GM18519 (cell line): ENCODE data around the gene F2R.
"Not testable (repeated sequence)": the region's sequence is repeated elsewhere in the genome, so short reads cannot be mapped to it uniquely, and the experiment has no call there.

Source experiments
- ATAC-seq: cut with Tn5 transposase; IDR thresholded peaks from one replicate; pipeline ENCODE4 v1.9.1; 2021; ENCODE audit warnings: mild to moderate bottlenecking, moderate library complexity; ENCODE audit not compliant: unreplicated experiment, low FRiP score

F2R gene

DNA sequence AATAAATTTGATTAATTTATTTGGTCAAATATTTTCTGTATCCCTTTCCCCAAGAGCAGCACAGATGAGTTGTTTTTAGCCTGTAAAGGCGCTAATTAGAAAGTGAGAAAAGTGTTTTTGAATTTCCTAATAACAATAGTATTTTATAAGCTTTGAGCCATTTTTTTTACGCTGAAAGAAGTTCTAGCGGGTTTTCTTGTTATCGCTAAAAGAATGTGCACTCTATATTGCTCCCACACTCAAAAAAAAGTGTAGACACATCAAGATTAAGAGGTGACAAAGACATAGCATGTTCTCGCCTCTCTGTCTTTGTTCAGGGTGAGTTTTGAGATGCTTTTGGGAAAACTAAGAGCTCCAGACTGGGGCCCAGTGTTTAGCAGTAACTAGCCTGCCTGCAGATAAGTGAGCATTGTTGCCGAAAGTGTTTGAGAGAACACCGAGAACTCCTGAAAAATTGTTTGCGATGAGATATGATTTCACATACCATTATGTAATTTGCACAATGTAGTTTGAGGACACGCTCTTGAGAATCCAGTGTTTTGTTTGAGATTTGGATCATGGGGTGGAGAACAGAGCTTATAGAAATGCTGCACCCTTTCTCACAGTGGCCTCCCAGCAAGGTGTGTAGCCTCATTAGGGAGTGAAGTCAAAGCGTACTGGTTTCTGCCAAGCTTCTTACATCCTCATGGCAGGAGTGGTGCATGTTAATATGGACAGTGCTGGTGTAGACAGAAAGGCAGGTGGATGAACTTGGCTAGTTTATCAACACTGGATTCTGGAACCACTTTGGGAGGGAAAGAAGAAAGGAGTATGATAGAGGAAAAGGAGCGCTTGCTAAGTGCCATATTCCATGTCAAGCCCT lies 1.5 kb downstream of the F2R start:
- no peak for ATAC-seq

DNA sequence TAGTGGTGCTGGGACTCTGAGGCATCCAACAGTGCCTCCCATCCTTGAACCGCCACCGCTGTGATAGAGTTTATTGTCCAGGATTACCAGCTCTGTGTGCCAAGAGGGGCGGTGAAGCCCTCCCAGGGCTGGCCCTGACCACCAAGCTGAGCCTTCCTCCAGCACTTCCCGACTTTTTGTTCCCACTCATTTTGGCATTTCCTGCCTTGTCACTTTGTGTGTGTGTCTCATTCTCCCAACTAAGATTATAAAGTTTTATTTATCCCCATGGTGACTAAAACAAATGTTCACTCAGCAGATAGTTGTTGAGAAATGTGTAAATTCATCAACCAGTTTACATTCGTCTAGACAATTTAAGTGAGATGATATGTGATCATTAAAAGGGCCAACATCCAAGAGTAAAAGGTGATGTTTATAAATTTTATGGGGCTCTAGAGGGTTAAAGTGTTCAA lies 2.5 kb downstream of the F2R start:
- no peak for ATAC-seq

DNA sequence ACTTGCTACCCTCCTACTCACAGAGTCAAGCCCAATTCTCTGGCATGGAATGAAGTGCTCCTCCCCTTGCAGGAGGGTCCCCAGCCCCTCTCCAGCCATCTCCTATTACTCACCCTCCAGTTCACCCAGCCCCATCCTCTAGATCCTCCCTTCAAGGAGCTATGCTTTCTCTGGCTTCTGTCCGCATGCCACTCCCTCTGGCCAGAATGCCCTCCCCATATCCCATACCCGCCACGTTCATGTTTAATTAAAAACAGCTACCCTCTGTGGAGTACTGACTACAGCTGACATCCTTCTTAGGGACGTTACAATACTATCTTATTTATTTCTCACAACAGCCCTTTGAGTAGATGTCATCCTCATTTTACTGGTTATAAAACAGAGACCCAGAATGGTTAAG lies 3.0 kb downstream of the F2R start:
- no peak for ATAC-seq

DNA sequence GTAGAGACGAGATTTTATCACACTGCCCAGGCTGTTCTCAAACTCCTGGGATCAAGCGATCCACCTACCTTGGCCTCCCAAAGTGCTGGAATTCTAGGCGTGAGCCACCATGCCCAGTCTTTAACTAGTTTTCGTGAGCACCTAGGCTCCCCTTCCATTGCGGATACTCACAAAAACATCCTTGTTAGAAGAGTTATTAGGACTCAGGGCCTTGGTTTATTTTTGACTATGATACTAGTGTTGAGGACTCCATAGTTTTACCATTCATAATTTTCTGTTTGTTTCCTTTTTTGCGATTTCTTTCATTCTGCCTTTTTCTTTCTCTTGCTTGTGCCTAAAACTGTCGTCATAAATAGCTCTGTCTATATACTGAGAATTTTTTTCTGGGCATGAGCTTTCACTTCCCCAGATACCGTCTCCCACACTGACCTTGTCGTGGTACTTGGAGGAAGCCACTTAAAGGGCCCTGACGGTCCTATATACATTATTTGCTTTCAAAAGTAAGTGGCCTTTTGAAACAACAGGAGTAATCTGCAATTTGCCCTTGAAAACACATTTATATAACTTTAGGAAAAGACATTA lies 5.2 kb downstream of the F2R start:
- peak; percentile 83 for ATAC-seq

DNA sequence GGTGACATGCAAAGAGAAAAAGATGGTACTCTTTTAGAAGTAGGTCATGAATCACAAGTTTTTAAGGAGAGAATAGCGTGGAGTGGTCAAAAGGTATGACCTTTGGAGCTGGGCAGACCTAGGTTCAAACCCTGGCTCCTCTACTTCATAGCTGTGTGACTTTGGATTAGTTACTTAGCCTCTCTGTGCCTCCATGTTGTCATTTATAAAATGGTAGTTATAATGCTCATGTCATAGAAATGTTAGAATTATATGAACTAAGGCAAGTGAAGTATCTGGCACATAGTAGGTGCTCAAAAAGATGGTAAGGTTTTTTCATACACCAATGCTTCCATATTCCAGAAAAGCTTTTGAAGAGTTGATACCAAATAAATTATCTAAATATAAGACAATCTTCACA lies 7.3 kb downstream of the F2R start:
- ATAC-seq: no peak

DNA sequence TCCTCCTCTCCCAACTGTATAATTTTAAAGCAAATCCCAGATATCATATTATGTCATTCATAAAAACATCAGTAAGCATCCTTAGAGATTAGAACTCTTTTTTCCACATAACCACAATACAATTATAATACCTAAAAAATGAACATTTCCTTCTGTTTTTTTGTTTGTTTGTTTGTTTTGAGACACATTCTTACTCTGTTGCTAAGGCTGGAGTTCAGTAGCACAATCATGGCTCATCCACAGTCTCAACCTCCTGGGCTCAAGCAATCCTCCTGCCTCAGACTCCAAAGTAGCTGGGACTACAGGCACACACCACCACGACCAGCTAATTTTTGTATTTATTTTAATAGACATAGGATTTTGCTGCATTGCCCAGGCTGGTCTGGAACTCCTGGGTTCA lies 8.0 kb downstream of the F2R start:
- ATAC-seq: no peak

DNA sequence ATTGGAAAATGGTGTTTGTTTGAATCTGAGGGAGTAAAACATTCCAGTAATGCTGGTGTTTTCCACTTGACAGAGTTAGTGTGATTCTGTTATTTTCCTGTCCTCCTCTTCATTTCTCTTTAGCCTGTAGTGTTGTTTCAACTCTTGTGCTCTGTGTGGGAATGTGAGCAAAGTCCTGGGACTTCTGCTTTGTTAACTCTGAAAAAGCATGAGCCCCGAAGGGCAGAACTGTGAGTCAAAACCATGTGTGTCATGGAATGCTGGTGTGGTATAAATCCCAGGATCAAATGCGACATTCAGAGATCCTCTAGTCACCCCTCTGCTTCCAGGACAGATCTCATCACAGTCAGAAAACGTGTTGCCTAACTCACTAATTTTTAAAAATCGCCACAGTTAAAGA lies 8.9 kb downstream of the F2R start:
- ATAC-seq: no peak

DNA sequence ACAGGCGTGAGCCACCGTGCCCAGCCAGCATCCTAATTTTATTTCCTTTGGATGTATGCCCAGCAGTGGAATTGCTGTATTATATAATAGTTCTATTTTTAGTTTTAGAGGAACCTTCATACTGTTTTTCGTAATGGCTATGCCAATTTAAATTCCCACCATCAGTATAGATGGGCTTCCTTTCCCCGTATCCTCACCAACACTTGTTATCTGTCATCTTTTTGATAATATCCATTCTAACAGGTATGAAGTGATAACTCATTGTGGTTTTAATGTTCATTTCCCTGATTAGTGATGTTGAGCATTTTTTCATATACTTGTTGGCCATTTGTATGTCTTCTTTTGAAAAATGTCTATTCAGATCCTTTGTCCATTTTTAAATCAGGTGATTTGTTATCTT lies 13.0 kb downstream of the F2R start:
- ATAC-seq: no peak

DNA sequence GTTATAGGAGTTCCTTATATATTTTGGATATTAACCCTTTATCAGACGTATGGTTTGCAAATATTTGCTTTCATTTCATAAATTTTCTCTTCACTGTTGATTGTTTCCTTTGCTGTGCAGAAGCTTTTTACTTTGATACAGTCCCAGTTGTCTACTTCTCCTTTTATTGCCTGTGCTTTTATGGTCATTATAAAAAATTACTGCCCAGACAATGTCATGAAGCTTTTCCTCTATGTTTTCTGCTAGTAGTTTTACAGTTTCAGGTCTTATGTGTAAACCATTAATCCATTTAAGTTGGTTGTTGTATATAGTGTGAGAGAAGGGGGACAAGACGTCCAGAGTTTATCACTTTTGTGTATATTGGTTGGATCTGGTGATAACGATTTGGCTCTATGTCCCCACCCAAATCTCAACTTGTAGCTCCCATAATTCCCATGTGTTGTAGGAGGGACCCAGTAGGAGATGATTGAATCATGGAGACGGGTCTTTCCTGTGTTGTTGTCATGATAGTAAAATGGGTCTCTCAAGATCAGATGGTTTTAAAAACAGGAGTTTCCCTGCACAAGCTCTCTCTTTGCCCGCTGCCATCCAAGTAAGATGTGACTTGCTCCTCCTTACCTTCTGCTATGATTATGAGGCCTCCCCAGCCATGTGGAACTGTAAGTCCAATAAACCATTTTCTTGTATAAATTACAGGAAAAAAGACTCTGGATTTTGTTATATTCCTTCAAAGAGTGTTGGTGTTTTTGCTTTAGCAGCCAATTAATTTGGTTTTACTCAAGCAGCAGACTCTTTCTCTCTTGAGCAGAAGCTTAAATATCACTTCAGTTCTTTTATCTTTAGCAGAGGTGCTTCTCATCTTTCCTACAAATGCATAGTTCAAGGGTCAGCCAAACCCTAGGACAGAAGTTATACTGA lies 13.7 kb downstream of the F2R start:
- ATAC-seq: no peak

DNA sequence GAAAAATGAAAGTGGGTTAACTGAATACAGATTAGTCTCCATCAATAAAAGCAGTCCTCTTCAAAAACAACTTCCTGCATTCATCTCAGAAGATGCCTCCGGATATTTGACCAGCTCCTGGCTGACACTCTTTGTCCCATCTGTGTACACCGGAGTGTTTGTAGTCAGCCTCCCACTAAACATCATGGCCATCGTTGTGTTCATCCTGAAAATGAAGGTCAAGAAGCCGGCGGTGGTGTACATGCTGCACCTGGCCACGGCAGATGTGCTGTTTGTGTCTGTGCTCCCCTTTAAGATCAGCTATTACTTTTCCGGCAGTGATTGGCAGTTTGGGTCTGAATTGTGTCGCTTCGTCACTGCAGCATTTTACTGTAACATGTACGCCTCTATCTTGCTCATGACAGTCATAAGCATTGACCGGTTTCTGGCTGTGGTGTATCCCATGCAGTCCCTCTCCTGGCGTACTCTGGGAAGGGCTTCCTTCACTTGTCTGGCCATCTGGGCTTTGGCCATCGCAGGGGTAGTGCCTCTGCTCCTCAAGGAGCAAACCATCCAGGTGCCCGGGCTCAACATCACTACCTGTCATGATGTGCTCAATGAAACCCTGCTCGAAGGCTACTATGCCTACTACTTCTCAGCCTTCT lies 16.6 kb downstream of the F2R start:
- no peak for ATAC-seq

DNA sequence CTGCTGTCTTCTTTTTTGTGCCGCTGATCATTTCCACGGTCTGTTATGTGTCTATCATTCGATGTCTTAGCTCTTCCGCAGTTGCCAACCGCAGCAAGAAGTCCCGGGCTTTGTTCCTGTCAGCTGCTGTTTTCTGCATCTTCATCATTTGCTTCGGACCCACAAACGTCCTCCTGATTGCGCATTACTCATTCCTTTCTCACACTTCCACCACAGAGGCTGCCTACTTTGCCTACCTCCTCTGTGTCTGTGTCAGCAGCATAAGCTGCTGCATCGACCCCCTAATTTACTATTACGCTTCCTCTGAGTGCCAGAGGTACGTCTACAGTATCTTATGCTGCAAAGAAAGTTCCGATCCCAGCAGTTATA lies 17.1 kb downstream of the F2R start:
- no peak for ATAC-seq

DNA sequence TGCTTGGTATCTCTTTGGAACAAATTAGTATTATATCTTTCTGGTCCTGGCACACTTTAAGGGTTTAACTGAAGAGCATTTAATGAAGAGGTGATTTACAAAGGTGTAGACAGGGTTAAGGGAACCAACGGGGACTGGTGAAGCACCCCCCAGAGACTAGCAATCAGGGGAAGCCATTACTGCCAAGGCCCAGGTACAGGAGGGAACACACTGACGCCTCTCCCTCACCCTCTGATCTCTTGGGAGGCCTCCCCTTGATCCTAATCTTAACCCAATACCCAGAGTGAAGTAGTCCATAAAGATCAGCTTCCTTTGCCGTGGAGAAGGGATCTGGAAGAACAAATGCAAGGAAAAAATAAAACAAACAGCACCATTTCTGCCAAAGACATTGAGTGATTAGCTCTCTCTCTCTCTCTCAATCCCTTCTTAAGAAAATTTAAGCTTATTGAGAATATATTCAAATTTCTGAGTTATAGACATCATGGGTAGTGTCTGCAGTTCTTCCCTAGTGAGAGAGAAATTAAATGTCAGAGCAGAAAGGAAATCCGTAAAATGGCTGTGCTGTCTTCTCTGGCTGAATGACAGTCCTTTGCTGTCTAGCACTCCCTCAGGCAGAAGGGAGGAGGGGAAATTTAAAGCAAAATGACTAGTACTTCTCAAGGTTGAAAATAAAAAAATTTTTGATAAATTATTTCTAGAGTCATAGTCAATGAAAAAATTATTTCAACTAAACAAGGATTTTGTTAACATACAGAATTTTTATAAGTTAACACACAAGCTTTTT lies 20.0 kb downstream of the F2R start:
- ATAC-seq: no peak

DNA sequence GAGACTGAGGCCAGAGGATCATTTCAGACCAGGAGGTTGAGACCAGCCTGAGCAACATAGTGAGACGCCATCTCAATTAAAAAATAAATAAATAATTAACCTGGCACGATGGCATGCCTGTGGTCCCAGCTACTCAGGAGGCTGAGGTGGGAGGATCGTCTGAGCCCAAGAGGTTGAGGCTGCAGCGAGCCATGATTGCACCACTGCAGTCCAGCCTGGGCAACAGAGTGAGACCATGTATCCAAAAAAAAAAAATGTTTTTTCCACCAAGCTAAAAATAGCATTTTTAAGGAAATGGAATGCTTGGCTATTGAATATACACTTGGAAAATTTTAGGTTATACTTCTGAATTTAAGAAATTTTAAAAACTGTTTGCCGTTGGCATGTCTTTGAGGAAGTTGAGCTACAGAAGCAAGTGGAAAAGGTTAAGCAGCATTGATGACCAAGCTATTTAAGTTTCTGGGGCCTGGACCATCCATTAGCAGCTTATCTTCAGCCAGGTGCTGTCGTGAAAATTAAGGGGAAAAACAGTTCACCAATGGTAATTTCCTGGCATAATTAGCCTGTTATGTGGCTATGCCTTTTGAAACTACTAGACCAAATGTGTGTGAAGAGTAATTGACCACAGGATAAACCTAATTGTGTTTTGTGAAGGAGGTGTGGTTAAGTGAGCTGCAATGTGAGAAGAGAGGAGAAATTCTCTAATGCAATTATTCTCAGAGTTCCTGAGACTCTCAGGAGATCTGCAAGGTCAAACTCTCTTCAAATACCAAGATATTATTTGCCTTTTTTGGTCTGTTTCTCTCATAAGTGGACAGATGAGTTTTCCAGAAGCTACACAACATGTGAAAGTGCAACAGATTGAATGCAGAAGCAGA lies 21.0 kb downstream of the F2R start:
- peak; percentile 32 for ATAC-seq

DNA sequence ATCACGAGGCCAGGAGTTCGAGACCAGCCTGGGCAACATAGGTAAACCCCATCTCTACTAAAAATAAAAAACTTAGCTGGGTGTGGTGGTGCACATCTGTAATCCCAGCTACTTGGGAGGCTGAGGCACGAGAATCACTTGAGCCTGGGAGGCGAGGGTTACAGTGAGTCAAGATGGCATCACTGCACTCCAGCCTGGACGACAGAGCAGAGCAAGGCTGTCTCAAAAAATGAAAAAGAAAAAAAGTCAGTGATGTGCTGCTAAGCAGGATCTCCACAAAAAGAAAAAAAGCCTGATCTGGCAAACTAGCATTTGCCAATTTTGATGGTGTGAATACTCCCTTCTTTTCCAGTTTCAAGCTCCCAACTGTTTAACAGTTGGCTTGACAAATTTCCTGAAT lies 21.9 kb downstream of the F2R start:
- ATAC-seq: no peak

DNA sequence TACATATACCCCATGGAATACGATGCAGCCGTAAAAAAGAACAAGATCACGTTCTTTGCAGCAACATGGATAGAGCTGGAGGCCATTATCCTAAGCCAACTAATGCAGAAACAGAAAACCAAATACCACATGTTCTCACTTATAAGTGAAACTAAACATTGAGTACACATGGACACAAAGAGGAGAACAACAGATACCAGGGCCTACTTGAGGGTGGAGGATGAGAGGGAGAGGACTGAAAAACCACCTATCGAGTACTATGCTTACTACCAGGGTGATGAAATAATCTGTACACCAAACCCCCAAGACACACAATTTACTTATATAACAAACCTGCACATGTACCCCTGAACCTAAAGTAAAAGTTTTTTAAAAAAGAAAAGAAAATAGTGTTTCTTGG lies 25.6 kb downstream of the F2R start:
- ATAC-seq: not testable (repeated sequence)

DNA sequence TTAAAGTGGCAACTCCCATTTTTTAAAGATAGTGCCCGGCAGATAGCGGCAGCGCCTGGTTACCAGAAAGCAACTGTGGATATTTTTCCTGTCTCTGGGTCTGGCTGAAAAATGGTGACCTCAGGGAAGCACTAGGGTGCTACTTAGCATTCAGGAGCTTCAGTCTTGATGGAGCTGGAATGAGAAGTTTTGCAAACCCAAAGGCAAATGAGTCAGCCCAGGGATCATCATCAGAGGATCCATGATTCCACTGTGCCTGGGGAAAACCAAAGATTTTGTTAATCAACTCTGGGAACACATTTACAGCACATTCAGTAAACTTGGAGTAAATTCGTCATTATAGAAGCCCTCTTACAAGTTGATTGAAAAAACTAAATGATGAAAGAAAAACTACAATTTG lies 26.7 kb downstream of the F2R start:
- ATAC-seq: no peak

DNA sequence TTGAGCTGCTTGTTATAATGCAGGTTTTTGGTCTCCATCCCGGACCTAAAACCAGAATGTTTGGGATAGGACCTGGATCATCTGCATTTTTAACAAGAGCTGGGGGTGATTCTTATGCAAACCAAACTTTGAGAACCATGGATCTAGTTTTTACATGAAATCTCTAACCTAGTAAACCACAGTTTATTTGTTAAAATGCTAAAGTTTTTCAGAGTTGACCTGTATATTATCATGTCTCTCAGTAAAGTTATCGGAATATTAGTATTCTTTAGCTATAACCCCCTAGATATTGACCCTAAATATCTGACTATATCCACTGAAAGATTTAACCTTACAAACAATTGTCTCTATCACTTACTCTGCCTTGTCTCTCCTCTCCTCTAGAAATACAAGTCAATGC lies 28.7 kb downstream of the F2R start:
- ATAC-seq: no peak

DNA sequence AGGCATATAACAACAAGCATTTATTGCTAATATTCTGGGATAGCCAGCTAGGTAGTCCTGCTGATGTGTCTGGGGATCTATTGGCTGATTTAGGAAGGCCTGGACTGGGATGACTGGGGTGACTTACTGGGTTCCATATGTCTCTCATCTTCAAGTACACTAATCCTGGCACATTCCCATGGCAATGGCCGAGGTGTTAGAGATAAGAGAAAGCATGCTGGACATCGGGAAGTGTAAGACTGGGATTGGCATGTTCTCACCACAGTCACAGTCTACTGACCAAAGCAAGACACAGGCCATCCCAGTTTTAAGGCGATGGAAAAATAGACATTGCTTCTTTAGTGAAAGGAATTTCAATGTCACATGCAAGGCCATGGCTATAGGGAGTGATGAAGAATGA lies 29.7 kb downstream of the F2R start:
- ATAC-seq: no peak

DNA sequence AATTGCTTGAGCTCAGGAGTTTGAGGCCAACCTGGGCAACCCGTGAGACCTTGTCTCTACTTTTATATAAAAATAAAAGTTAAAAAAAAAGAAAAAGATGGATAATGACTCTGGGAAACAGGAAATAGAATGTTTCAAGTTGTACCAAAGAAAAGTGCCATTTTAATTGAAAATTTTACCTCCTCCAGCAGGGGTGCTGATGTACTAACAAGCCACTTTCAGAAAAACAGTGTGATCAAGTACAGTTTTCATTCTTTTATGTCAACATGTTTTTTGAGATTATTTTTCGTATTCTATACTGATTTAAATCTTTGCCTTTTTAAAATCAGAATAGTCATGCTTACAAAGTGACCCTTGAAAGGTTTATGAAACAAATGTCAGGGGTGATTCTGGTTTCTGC lies 30.8 kb downstream of the F2R start:
- ATAC-seq: no peak
